ENCODE data around the gene REPS1. TPM values are rescaled to one million over a fixed set of nuclear protein-coding genes. Genes with fewer than 3 reads are reported as not detected.

Gene REPS1, protein sequence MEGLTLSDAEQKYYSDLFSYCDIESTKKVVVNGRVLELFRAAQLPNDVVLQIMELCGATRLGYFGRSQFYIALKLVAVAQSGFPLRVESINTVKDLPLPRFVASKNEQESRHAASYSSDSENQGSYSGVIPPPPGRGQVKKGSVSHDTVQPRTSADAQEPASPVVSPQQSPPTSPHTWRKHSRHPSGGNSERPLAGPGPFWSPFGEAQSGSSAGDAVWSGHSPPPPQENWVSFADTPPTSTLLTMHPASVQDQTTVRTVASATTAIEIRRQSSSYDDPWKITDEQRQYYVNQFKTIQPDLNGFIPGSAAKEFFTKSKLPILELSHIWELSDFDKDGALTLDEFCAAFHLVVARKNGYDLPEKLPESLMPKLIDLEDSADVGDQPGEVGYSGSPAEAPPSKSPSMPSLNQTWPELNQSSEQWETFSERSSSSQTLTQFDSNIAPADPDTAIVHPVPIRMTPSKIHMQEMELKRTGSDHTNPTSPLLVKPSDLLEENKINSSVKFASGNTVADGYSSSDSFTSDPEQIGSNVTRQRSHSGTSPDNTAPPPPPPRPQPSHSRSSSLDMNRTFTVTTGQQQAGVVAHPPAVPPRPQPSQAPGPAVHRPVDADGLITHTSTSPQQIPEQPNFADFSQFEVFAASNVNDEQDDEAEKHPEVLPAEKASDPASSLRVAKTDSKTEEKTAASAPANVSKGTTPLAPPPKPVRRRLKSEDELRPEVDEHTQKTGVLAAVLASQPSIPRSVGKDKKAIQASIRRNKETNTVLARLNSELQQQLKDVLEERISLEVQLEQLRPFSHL
- total RNA-seq: 27.4 and 35.9 TPM in 2 replicates

DNA sequence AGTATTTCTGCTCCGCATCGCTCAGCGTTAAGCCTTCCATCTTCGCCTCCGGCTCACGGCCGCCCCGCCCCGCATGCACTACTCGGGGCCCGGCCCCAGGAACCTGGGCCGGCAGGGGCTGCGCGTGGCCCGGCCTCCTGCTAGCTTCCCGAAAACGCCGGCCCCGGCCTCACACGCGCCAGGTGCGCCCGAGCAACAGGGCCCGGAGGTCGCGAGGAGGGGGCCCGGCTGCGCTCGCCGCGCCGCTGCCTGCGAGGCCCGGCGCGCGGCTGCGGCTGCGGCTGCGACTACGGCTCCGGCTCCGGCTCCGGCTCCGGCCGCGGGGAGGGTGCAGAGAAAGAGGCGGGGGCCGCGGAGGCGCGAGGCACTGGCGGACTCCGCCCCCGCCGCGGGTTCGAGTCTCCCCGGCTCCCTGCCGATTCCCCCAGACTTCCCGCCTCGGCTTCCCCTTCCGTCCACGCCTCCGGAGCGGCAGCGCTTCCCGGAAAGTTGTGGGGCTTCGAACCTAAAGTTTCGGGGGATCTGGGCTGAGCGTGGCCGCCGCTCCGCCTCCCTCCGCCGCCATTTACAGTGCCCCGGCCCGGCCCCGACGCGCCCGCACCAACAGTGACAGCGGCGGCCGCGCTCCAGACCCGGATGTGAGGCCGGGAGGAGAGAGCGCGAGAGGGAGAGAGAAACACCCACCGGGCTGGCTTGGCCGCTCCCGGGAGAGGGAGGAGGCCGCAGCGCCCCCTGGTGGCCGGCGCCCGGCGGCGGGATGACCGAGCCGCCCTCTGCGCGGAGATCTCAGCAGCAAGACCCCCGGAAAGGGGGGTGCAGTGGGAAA is at the start of gene REPS1:
REPS1 (minus strand) TSS at position 611 of the 826 bp plus-strand sequence; CDS start at position 40, 571 bp downstream.

DNA sequence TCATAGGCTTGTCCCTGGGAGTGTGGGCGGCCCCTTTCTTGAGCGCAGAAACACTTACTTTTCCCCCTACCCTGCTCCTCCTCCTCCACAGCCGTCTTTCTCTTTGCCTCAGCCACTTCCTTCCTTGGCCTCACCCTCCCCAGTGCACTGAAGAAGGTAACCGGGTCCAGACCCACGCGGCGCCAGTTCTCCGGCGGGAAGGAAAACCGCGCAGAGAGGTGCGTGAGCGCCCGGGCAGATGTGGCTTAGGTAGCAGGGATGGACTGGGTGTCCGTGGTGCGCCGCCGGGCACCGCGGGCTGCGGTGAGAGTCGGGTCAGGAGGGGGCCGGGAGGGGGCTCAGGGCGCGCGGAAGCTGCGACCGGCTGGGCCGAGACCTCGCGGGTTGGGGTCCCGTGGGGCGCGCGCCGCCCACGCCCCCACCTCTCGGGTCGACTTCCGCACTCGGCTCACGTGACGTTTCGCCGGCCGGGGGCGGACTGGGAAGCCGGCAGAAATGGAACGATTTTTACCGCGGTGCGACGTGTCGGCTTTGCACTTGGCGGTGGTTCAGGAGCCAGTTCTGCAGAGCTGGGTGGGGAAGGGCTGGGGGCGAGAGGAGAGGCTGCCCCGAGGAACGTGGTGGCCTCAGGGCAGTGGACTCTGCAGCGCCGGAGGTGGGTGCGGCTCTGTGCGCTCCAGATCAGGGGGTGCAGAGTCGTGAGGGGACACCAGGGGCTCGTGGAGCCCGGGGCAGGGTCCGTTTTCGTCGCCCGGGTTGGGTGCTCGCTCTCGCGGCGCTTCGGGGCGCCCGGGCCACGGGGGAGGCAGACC is 40.8 kb upstream of the REPS1 start, which contains the start of gene ABRACL:
ABRACL (plus strand) TSS at position 88 of the 812 bp plus-strand sequence. CDS start 5,416 bp downstream, outside the sequence.

Other genes with a start within 250 kb of the REPS1 start
- gene CCDC28A, start 214.5 kb downstream of the REPS1 start, total RNA-seq: 8.0 and 16.2 TPM in 2 replicates
- not detected in 2 replicates for gene ECT2L, start 192.2 kb downstream of the REPS1 start, total RNA-seq
- 19.7 and 31.6 TPM in 2 replicates for gene ABRACL, start 40.5 kb upstream of the REPS1 start, total RNA-seq
- 14.4 and 14.7 TPM in 2 replicates for gene HECA, start 146.8 kb upstream of the REPS1 start, total RNA-seq